ENCODE data around the gene DENND1A. TPM values are rescaled to one million over a fixed set of nuclear protein-coding genes. Genes with fewer than 3 reads are reported as not detected.

Gene DENND1A
- total RNA-seq, 2 donors from 2014 or later: 18.9 to 26.8 TPM

DNA sequence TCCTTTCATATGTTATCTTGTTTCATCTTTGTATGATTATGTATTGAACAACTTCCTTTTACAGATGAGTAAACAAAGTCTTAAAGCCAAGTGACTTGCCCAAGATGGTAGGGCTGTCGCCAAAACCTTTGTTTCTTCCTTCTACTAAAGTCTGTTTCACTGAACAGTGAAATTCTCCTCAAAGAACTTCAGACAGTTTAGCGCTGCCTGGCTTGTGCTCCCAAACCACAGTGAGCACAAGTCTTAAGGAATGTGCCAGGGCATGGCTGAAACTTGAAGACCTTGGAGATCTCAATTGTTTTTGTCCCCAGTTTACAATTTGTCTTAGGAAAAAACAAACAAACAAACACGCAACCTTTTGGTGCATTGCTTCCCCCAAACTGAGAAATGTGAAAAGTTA is 300.4 kb downstream of the DENND1A start:
- H3K27ac ChIP-seq: no peak overlapping the region
- TF ChIP-seq, protein P1, sequence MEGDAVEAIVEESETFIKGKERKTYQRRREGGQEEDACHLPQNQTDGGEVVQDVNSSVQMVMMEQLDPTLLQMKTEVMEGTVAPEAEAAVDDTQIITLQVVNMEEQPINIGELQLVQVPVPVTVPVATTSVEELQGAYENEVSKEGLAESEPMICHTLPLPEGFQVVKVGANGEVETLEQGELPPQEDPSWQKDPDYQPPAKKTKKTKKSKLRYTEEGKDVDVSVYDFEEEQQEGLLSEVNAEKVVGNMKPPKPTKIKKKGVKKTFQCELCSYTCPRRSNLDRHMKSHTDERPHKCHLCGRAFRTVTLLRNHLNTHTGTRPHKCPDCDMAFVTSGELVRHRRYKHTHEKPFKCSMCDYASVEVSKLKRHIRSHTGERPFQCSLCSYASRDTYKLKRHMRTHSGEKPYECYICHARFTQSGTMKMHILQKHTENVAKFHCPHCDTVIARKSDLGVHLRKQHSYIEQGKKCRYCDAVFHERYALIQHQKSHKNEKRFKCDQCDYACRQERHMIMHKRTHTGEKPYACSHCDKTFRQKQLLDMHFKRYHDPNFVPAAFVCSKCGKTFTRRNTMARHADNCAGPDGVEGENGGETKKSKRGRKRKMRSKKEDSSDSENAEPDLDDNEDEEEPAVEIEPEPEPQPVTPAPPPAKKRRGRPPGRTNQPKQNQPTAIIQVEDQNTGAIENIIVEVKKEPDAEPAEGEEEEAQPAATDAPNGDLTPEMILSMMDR (IDR thresholded peaks at IDR 0.05): no peak
- TF ChIP-seq POLR2A (IDR thresholded peaks at IDR 0.05): no peak
- no peak for TF ChIP-seq POLR2AphosphoS5 (IDR thresholded peaks at IDR 0.05)
- DNase-seq (ENCODE audit: low spot score): no peak
- no peaks in the 10 kb centered on the region for H3K27me3 ChIP-seq (replicated peaks; ENCODE audit: insufficient read depth)
- no peaks in the 10 kb centered on the region for H3K9me3 ChIP-seq
- no peak overlapping the region for H3K4me3 ChIP-seq
- no peaks in the 10 kb centered on the region for H3K4me1 ChIP-seq (replicated peaks)
- WGBS: 77% methylated on average over 3 of the region's 3 CpGs
- no peaks in the 10 kb centered on the region for H3K36me3 ChIP-seq
- intact Hi-C loops (cut with DNase I): no loop called here

DNA sequence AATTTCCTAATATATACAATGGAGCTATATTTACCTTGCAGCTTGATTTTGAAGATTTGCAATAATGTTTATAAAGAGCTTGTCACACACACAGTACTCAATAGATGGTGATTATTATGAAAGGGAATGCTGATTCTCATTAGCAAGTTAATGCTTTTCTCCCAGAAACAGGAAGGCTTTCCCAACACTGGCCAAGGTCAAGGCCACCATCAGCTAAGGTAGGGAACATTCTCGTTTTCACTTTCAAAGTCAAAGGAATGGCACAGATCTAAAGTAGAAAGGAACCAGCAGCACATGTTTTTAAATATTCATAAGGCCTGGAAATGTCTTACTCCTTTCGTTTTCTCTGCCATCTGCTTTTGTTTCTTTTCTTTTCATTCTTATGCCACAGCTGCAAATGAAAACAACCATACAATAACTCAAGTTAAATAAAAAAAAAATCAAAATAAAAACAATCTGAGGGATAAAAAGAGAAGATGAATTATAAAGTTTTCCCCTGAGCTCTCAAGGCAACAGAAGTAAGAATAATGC is 307.1 kb downstream of the DENND1A start:
- Histone ChIP-seq H3K4me1 (replicated peaks) (no peaks in the 10 kb centered on the region), H3K27me3 (replicated peaks; ENCODE audit: insufficient read depth) (no peaks in the 10 kb centered on the region), H3K36me3 (no peaks in the 10 kb centered on the region), H3K4me3 (no peak overlapping the region), H3K9me3 (no peaks in the 10 kb centered on the region), H3K27ac (no peak overlapping the region)
- TF ChIP-seq, protein P1 (IDR thresholded peaks at IDR 0.05): no peak
- TF ChIP-seq POLR2AphosphoS5 (IDR thresholded peaks at IDR 0.05) (no peak), POLR2A (IDR thresholded peaks at IDR 0.05) (no peak)
- 74% methylated on average over 2 of the region's 2 CpGs for WGBS
- no peak for DNase-seq (ENCODE audit: low spot score)
- intact Hi-C loops (cut with DNase I): no loop called here

DNA sequence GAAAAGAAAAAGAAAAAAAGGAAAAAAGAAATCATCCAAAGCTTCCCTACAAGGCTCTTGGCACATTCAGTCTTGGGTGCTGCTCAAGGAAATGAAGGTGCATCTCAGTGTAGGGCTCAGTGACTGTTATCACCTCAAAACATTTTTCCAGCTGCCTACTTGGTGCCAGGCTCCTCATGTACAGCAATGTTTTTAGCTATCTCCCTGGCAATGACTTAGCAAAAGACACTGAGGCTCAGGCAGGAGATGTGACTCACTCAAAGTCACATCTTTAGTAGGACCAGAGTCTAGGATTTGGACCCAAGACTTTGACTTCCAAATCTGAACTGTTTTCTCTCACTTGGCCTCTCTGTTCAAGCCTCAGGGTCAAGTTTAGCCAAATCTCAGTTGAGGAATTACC is 309.7 kb downstream of the DENND1A start:
- Histone ChIP-seq H3K27me3 (replicated peaks; ENCODE audit: insufficient read depth) (no peaks in the 10 kb centered on the region), H3K27ac (no peak overlapping the region), H3K36me3 (no peaks in the 10 kb centered on the region), H3K4me3 (no peak overlapping the region), H3K4me1 (replicated peaks) (no peaks in the 10 kb centered on the region), H3K9me3 (no peaks in the 10 kb centered on the region)
- TF ChIP-seq, protein P1 (IDR thresholded peaks at IDR 0.05): no peak
- TF ChIP-seq POLR2A (IDR thresholded peaks at IDR 0.05) (no peak), POLR2AphosphoS5 (IDR thresholded peaks at IDR 0.05) (no peak)
- intact Hi-C loops (cut with DNase I): no loop called here
- no peak for DNase-seq (ENCODE audit: low spot score)

GRCh38 chr9:123617952-123618678 is 311.8 kb downstream of the DENND1A start:
- Histone ChIP-seq H3K27me3 (replicated peaks; ENCODE audit: insufficient read depth) (no peaks in the 10 kb centered on the region), H3K36me3 (no peaks in the 10 kb centered on the region), H3K9me3 (no peaks in the 10 kb centered on the region), H3K4me1 (replicated peaks) (no peaks in the 10 kb centered on the region), H3K27ac (no peak overlapping the region), H3K4me3 (no peak overlapping the region)
- whole genome bisulfite sequencing: 79% methylated on average over 11 of the region's 11 CpGs
- TF ChIP-seq, protein P1 (IDR thresholded peaks at IDR 0.05): no peak
- intact Hi-C loops (cut with DNase I): no loop called here
- no peak for DNase-seq (ENCODE audit: low spot score)

- Histone ChIP-seq H3K27me3 (replicated peaks; ENCODE audit: insufficient read depth) (no peaks in the 10 kb centered on the region), H3K36me3 (no peaks in the 10 kb centered on the region), H3K4me1 (replicated peaks) (no peaks in the 10 kb centered on the region), H3K9me3 (no peaks in the 10 kb centered on the region), H3K27ac (no peak overlapping the region), H3K4me3 (no peak overlapping the region)
- intact Hi-C loops (cut with DNase I): no loop called here
- DNase-seq (ENCODE audit: low spot score): no peak
- WGBS: 94% methylated on average over 9 of the region's 9 CpGs
- TF ChIP-seq POLR2AphosphoS5 (IDR thresholded peaks at IDR 0.05) (no peak), POLR2A (IDR thresholded peaks at IDR 0.05) (no peak)
- TF ChIP-seq, protein P1 (IDR thresholded peaks at IDR 0.05): no peak
Measured at GRCh38 chr9:123617286-123617685, 312.6 kb downstream of the DENND1A start.
